Neural cell (in vitro differentiated cells): Measurements from ENCODE around the gene COL4A2. TPM values are rescaled to one million over a fixed set of nuclear protein-coding genes. Genes with fewer than 3 reads are reported as not detected.

Experiments
- H2AFZ ChIP-seq: fragments of 200-600, 300-800 bp; sonication (generic), shearing (Covaris generic); 2 replicates; pipeline ENCODE4 v1.6.0; 2014; ENCODE audit warnings: low read depth, mild to moderate bottlenecking, antibody characterized with exemption, low read length, moderate library complexity
- H3F3A ChIP-seq: fragments of 200-600 bp; shearing (Covaris generic); 2 replicates; pipeline ENCODE4 v1.6.1; 2016; ENCODE audit warnings: mild to moderate bottlenecking, moderate library complexity, mixed read lengths, antibody characterized with exemption, low read length; ENCODE audit not compliant: insufficient read depth, poor library complexity, severe bottlenecking
- H3K27ac ChIP-seq: fragments of 200-600, 300-800 bp; sonication (generic), shearing (Covaris generic); 2 replicates; pipeline ENCODE4 v1.5.1; 2014; ENCODE audit warnings: mild to moderate bottlenecking, low read length, moderate library complexity
- H3K27me3 ChIP-seq: fragments of 300-800, 200-600 bp; sonication (generic), shearing (Covaris generic); 2 replicates; pipeline ENCODE4 v1.6.0; 2014; ENCODE audit warnings: mild to moderate bottlenecking, low read depth, low read length, moderate library complexity; ENCODE audit not compliant: insufficient read depth
- H3K36me3 ChIP-seq: fragments of 300-800, 200-600 bp; sonication (generic), shearing (Covaris generic); 2 replicates; pipeline ENCODE4 v1.5.1; 2014; ENCODE audit warnings: mild to moderate bottlenecking, antibody characterized with exemption, low read length, moderate library complexity; ENCODE audit not compliant: insufficient read depth
- H3K4me2 ChIP-seq: fragments of 300-800, 200-600 bp; sonication (generic), shearing (Covaris generic); 2 replicates; pipeline ENCODE4 v1.6.0; 2014; ENCODE audit warnings: mild to moderate bottlenecking, low read length
- H3K4me3 ChIP-seq: fragments of 300-800, 200-600 bp; sonication (generic), shearing (Covaris generic); 2 replicates; pipeline ENCODE4 v1.5.1; 2014; ENCODE audit warnings: mild to moderate bottlenecking, low read length, moderate library complexity
- H3K79me2 ChIP-seq: fragments of 200-600 bp; shearing (Covaris generic); replicated peaks from 2 replicates; pipeline ENCODE4 v1.6.0; 2014; ENCODE audit warnings: mild to moderate bottlenecking, low read length, moderate library complexity; ENCODE audit not compliant: insufficient read depth
- H3K9ac ChIP-seq: fragments of 300-800, 200-600 bp; sonication (generic), shearing (Covaris generic); 2 replicates; pipeline ENCODE4 v1.6.1; 2016; ENCODE audit warnings: mild to moderate bottlenecking, low read length, mixed read lengths
- H3K9me2 ChIP-seq: fragments of 200-600 bp; shearing (Covaris generic); 2 replicates; pipeline ENCODE4 v1.6.1; 2016; ENCODE audit warnings: mild to moderate bottlenecking, low read length, mixed read lengths; ENCODE audit not compliant: insufficient read depth
- H3K9me3 ChIP-seq: fragments of 200-600, 300-800 bp; sonication (generic), shearing (Covaris generic); 2 replicates; pipeline ENCODE4 v1.6.1; 2016; ENCODE audit warnings: mild to moderate bottlenecking, mixed run types, low read length, moderate library complexity, mixed read lengths
- H4K20me1 ChIP-seq: fragments of 200-600 bp; shearing (Covaris generic); 2 replicates; pipeline ENCODE4 v1.6.1; 2016; ENCODE audit warnings: mild to moderate bottlenecking, mixed run types; ENCODE audit not compliant: insufficient read depth
- EP300 ChIP-seq: fragments of 450-650 bp; conservative IDR thresholded peaks from 2 replicates; pipeline ENCODE4 v1.6.1; 2014; ENCODE audit warnings: antibody characterized with exemption, mild to moderate bottlenecking, moderate library complexity; ENCODE audit not compliant: poor library complexity, severe bottlenecking
- EZH2 ChIP-seq: fragments of 200-600, 300-800 bp; shearing (Covaris generic), sonication (generic); IDR thresholded peaks from 2 replicates; pipeline ENCODE4 v1.6.1; 2014; ENCODE audit warnings: antibody characterized with exemption, low read length, borderline replicate concordance, mild to moderate bottlenecking; ENCODE audit not compliant: insufficient read depth, poor library complexity, severe bottlenecking
- MXI1 ChIP-seq: fragments of 450-650 bp; conservative IDR thresholded peaks from 2 replicates; pipeline ENCODE4 v1.6.1; 2014; ENCODE audit warnings: antibody characterized with exemption, mild to moderate bottlenecking; ENCODE audit not compliant: poor library complexity, severe bottlenecking
- POLR2AphosphoS5 ChIP-seq: IDR thresholded peaks from 2 replicates; pipeline ENCODE4 v1.6.1; 2012
- RAD21 ChIP-seq: fragments of 450-650 bp; conservative IDR thresholded peaks from 2 replicates; pipeline ENCODE4 v1.6.1; 2014; ENCODE audit warnings: antibody characterized with exemption, mild to moderate bottlenecking, moderate library complexity
- REST ChIP-seq: IDR thresholded peaks from 2 replicates; pipeline ENCODE4 v1.6.1; 2012; ENCODE audit warnings: borderline replicate concordance
- SMC3 ChIP-seq: fragments of 450-650 bp; conservative IDR thresholded peaks from 2 replicates; pipeline ENCODE4 v1.6.1; 2014; ENCODE audit warnings: antibody characterized with exemption, mild to moderate bottlenecking, moderate library complexity; ENCODE audit not compliant: poor library complexity
- TAF1 ChIP-seq: IDR thresholded peaks from 2 replicates; pipeline ENCODE4 v1.6.1; 2012; ENCODE audit warnings: low read depth
- polyA plus RNA-seq: library from polyadenylated mRNA; depleted of rRNA; stranded (reverse); fragments of >200 nt; gene quantifications from 2 replicates; pipeline ENCODE4 v1.2.3, GENCODE V29; 2014
- TF ChIP-seq, protein P1 (sequence below): fragments of 450-650 bp; IDR thresholded peaks from 2 replicates; pipeline ENCODE4 v1.5.1; 2014; ENCODE audit warnings: antibody characterized with exemption, mild to moderate bottlenecking, moderate library complexity; ENCODE audit not compliant: poor library complexity, severe bottlenecking

The COL4A2 gene
- polyA plus RNA-seq, 1 donor from 2014 or later: 30.8 TPM

DNA sequence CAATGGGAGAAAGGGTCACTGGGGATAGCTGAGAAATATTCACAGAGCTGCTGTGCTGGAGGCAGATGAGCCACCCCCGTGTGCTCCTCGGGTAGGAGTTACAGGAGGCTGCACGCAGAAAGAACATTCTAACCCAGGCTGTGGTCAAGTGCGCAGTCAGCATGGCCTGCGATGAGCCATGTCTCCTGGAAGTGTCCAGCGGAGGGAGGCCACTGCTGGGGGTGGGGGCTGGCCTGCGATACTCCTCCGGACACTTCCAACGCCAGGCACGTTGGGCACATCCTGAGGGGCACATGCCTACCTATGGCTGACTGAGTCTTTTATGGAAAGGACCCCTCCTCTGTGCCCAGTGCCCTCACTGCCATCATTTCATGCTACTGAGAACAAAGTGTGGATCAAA, 198.5 kb downstream of the COL4A2 start:
- Histone ChIP-seq H3K79me2 (no peaks in the 10 kb centered on the region), H3F3A (no peaks in the 10 kb centered on the region), H3K27ac (no peak overlapping the region), H2AFZ (no peak overlapping the region), H3K4me3 (no peak overlapping the region), H4K20me1 (no peaks in the 10 kb centered on the region), H3K9me3 (no peaks in the 10 kb centered on the region), H3K9me2 (no peaks in the 10 kb centered on the region), H3K27me3 (no peaks in the 10 kb centered on the region), H3K9ac (no peak overlapping the region), H3K36me3 (no peaks in the 10 kb centered on the region), H3K4me2 (no peak overlapping the region)
- TF ChIP-seq POLR2AphosphoS5 (no peak), RAD21 (no peak), REST (no peak), MXI1 (no peak), EZH2 (no peak), SMC3 (no peak), TAF1 (no peak), EP300 (no peak)
- TF ChIP-seq, protein P1, sequence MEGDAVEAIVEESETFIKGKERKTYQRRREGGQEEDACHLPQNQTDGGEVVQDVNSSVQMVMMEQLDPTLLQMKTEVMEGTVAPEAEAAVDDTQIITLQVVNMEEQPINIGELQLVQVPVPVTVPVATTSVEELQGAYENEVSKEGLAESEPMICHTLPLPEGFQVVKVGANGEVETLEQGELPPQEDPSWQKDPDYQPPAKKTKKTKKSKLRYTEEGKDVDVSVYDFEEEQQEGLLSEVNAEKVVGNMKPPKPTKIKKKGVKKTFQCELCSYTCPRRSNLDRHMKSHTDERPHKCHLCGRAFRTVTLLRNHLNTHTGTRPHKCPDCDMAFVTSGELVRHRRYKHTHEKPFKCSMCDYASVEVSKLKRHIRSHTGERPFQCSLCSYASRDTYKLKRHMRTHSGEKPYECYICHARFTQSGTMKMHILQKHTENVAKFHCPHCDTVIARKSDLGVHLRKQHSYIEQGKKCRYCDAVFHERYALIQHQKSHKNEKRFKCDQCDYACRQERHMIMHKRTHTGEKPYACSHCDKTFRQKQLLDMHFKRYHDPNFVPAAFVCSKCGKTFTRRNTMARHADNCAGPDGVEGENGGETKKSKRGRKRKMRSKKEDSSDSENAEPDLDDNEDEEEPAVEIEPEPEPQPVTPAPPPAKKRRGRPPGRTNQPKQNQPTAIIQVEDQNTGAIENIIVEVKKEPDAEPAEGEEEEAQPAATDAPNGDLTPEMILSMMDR: no peak

DNA sequence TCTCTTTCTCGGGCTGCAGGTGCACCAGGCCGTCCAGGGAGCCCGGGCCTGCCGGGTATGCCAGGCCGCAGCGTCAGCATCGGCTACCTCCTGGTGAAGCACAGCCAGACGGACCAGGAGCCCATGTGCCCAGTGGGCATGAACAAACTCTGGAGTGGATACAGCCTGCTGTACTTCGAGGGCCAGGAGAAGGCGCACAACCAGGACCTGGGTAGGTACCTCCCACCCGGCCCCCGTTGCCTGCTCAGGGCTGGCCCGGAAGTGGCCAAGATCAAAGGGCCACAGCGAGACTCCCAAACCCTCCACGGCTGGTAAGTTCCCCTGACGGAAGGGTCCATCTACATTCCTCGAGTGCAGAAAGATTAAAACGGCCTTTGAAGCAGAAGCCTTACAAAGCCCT, 199.3 kb downstream of the COL4A2 start:
- H3K9ac ChIP-seq: no peak overlapping the region
- H3K9me3 ChIP-seq: no peaks in the 10 kb centered on the region
- H3K4me3 ChIP-seq: no peak overlapping the region
- no peaks in the 10 kb centered on the region for H3K36me3 ChIP-seq
- H3K4me2 ChIP-seq: no peak overlapping the region
- H3K79me2 ChIP-seq: no peaks in the 10 kb centered on the region
- no peaks in the 10 kb centered on the region for H3K9me2 ChIP-seq
- TF ChIP-seq EP300 (no peak), POLR2AphosphoS5 (no peak), RAD21 (no peak), TAF1 (no peak), SMC3 (no peak), EZH2 (no peak), MXI1 (no peak), REST (no peak)
- TF ChIP-seq, protein P1: no peak
- no peaks in the 10 kb centered on the region for H3F3A ChIP-seq
- H3K27ac ChIP-seq: no peak overlapping the region
- no peak overlapping the region for H2AFZ ChIP-seq
- no peaks in the 10 kb centered on the region for H3K27me3 ChIP-seq
- H4K20me1 ChIP-seq: no peaks in the 10 kb centered on the region
